ENCODE measurements around the gene CD160.

DNA sequence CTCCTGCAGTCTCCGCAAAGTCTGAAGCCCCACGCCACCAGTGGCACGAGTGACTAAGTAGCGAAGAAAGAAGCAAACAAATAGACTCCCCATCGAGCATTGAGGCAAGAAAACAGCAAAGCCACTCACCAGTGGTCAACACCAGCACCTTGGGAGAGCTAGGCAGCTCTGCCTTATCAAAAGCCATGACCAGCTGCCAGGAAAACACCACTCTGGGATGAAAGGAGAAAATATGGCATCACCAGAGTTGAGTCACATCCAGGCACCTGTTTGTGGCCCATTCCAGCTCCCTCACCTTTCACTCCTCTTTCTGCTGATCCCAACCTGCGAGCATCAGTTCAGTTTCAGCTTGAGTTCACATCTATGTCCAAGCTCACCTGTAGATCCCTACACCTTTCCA lies 29.4 kb upstream of the CD160 start:
- TF ChIP-seq GATA3 (IDR thresholded peaks at IDR 0.05; ENCODE audit: low read depth, low read length) (no peak), GATA2 (IDR thresholded peaks at IDR 0.05; ENCODE audit: low read depth, low read length) (no peak)
